Measurements from ENCODE around the gene SLCO3A1.

GRCh38 chr15:91997163-91997562, 143.7 kb downstream of the SLCO3A1 start:
- no peak for TF ChIP-seq CTCF (IDR thresholded peaks at IDR 0.05)
- TF ChIP-seq POLR2A (IDR thresholded peaks at IDR 0.05), result no peak
